Tibial nerve (tissue), 3 donors: ENCODE measurements around the gene PRPS1.

Source experiments
- POLR2A ChIP-seq, 2 donors: fragments of 450-650 bp; IDR thresholded peaks; one replicate each; pipeline ENCODE4 v1.6.1; 2017; ENCODE audit warnings: antibody characterized with exemption in 2 of 2, mild to moderate bottlenecking in 2 of 2, moderate library complexity in 2 of 2
- TF ChIP-seq, protein P1 (sequence below), 5 experiments: fragments of 200-600 bp in 3 of 5; fragments of 450-650 bp in 2 of 5; sonication (generic) in 3 of 5; IDR thresholded peaks; one replicate each; pipeline ENCODE4 v1.5.1; 2016 to 2019; ENCODE audit warnings: antibody characterized with exemption in 5 of 5, mild to moderate bottlenecking in 3 of 5, moderate library complexity in 2 of 5

DNA sequence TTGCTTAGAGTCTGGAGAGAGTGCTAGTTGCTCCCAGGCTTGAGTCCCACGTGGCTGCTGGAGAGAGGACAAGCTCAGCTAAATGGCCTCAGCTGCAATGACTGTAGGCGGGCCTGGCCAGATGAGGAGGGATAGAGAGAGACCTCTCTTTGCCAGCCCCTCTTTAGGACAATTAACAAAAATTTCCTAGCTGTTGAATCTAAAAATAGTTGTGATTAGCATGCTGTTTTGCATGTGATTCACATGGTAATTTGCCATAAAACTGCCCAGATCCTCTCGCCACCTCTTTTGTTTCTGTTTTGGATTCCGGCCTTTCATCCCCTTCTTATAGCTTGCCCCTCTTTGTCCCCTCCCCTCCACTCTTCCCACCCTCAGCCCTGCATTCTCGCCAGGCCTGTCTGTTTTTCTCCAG is 28.9 kb upstream of the PRPS1 start:
- TF ChIP-seq, protein P1, sequence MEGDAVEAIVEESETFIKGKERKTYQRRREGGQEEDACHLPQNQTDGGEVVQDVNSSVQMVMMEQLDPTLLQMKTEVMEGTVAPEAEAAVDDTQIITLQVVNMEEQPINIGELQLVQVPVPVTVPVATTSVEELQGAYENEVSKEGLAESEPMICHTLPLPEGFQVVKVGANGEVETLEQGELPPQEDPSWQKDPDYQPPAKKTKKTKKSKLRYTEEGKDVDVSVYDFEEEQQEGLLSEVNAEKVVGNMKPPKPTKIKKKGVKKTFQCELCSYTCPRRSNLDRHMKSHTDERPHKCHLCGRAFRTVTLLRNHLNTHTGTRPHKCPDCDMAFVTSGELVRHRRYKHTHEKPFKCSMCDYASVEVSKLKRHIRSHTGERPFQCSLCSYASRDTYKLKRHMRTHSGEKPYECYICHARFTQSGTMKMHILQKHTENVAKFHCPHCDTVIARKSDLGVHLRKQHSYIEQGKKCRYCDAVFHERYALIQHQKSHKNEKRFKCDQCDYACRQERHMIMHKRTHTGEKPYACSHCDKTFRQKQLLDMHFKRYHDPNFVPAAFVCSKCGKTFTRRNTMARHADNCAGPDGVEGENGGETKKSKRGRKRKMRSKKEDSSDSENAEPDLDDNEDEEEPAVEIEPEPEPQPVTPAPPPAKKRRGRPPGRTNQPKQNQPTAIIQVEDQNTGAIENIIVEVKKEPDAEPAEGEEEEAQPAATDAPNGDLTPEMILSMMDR (IDR thresholded peaks at IDR 0.05): no peak
- no peak for TF ChIP-seq POLR2A (IDR thresholded peaks at IDR 0.05)
